Tibial nerve (tissue), 4 donors: ENCODE data around the gene PRKCH.

Source experiments
- EP300 ChIP-seq, 2 donors: sonication (generic); formaldehyde crosslinking; IDR thresholded peaks; one replicate each; pipeline ENCODE4 v1.6.1; 2017; ENCODE audit warnings: antibody characterized with exemption in 2 of 2, mild to moderate bottlenecking in 1 of 2
- POLR2A ChIP-seq, 2 donors: fragments of 450-650 bp; IDR thresholded peaks; one replicate each; pipeline ENCODE4 v1.6.1; 2017; ENCODE audit warnings: antibody characterized with exemption in 2 of 2, mild to moderate bottlenecking in 2 of 2, moderate library complexity in 2 of 2
- TF ChIP-seq, protein P1 (sequence below), 5 experiments: fragments of 200-600 bp in 3 of 5; fragments of 450-650 bp in 2 of 5; sonication (generic) in 3 of 5; IDR thresholded peaks; one replicate each; pipeline ENCODE4 v1.5.1; 2016 to 2019; ENCODE audit warnings: antibody characterized with exemption in 5 of 5, mild to moderate bottlenecking in 3 of 5, moderate library complexity in 2 of 5

DNA sequence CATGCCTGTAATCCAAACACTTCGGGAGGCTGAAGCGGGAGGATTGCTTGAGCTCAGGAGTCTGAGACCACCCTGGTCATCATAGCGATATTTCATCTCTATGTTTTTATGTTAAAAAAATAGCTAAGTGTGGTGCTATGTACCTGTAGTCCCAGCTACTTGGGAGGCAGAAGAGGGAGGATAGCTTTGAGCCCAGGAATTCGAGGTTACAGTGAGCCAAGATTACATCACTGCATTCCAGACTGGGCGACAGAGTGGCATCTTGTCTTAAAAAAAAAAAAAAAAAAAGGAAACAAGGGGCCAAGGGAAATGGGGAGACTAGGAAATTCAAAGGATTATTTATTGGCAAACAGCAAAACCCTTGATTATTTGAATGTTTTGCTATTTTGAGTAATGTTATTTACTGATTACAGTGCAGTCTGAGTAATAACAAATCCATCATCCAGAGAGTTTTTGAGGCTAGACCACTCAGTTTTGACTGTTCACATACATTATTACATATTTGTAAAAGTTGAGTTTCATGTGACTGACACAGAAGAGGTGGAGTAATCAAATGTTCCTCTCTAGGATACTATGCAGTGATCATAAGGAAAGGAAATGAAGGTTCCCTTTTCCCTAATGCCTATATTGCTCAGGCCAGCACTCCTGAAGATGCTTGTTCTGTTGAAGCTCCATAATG is 40.8 kb downstream of the PRKCH start:
- TF ChIP-seq, protein P1, sequence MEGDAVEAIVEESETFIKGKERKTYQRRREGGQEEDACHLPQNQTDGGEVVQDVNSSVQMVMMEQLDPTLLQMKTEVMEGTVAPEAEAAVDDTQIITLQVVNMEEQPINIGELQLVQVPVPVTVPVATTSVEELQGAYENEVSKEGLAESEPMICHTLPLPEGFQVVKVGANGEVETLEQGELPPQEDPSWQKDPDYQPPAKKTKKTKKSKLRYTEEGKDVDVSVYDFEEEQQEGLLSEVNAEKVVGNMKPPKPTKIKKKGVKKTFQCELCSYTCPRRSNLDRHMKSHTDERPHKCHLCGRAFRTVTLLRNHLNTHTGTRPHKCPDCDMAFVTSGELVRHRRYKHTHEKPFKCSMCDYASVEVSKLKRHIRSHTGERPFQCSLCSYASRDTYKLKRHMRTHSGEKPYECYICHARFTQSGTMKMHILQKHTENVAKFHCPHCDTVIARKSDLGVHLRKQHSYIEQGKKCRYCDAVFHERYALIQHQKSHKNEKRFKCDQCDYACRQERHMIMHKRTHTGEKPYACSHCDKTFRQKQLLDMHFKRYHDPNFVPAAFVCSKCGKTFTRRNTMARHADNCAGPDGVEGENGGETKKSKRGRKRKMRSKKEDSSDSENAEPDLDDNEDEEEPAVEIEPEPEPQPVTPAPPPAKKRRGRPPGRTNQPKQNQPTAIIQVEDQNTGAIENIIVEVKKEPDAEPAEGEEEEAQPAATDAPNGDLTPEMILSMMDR (IDR thresholded peaks at IDR 0.05): no peak
- TF ChIP-seq POLR2A (IDR thresholded peaks at IDR 0.05) (no peak), EP300 (IDR thresholded peaks at IDR 0.05) (no peak)
